ENCODE measurements around the gene THOC1.

Gene THOC1

GRCh38 chr18:286515-287310, 18.9 kb upstream of the THOC1 start:
- DNase-seq (ENCODE audit: low read depth, low spot score), result peak; percentile 22
- no peak overlapping the region for H3K4me3 ChIP-seq (ENCODE audit: low read length)

- no peak for DNase-seq (ENCODE audit: low read depth, low spot score)
- H3K4me3 ChIP-seq (ENCODE audit: low read length), result no peak overlapping the region
Observed at GRCh38 chr18:285817-286216, 18.0 kb upstream of the THOC1 start.

GRCh38 chr18:275486-275885, 7.6 kb upstream of the THOC1 start:
- DNase-seq (ENCODE audit: low read depth, low spot score), result no peak
- H3K4me3 ChIP-seq (ENCODE audit: low read length), result no peak overlapping the region

GRCh38 chr18:274313-274712, 6.5 kb upstream of the THOC1 start:
- no peak overlapping the region for H3K4me3 ChIP-seq (ENCODE audit: low read length)
- no peak for DNase-seq (ENCODE audit: low read depth, low spot score)

- H3K4me3 ChIP-seq (ENCODE audit: low read length), result no peak overlapping the region
- no peak for DNase-seq (ENCODE audit: low read depth, low spot score)
Observed at GRCh38 chr18:273525-273924, 5.7 kb upstream of the THOC1 start.

- no peak for DNase-seq (ENCODE audit: low read depth, low spot score)
- H3K4me3 ChIP-seq (ENCODE audit: low read length), result no peak overlapping the region
Observed at GRCh38 chr18:272650-273049, 4.8 kb upstream of the THOC1 start.

- H3K4me3 ChIP-seq (ENCODE audit: low read length), result no peak overlapping the region
- DNase-seq (ENCODE audit: low read depth, low spot score), result no peak
Observed at GRCh38 chr18:269480-270095, 1.7 kb upstream of the THOC1 start.

- H3K4me3 ChIP-seq (ENCODE audit: low read length), result peak overlapping the region; percentile 93
- peak; percentile 51 for DNase-seq (ENCODE audit: low read depth, low spot score)
Observed at GRCh38 chr18:267380-267687, 513 bp downstream of the THOC1 start.

GRCh38 chr18:261398-262073, 6.3 kb downstream of the THOC1 start:
- no peak for DNase-seq (ENCODE audit: low read depth, low spot score)
- no peak overlapping the region for H3K4me3 ChIP-seq (ENCODE audit: low read length)

- DNase-seq (ENCODE audit: low read depth, low spot score), result no peak
- no peak overlapping the region for H3K4me3 ChIP-seq (ENCODE audit: low read length)
Observed at GRCh38 chr18:260547-260946, 7.3 kb downstream of the THOC1 start.

- H3K4me3 ChIP-seq (ENCODE audit: low read length), result no peak overlapping the region
- DNase-seq (ENCODE audit: low read depth, low spot score), result no peak
Observed at GRCh38 chr18:255171-255570, 12.7 kb downstream of the THOC1 start.

GRCh38 chr18:253121-253520, 14.7 kb downstream of the THOC1 start:
- H3K4me3 ChIP-seq (ENCODE audit: low read length), result no peak overlapping the region
- DNase-seq (ENCODE audit: low read depth, low spot score), result no peak

GRCh38 chr18:251572-251971, 16.3 kb downstream of the THOC1 start:
- H3K4me3 ChIP-seq (ENCODE audit: low read length), result no peak overlapping the region
- no peak for DNase-seq (ENCODE audit: low read depth, low spot score)

GRCh38 chr18:250685-251084, 17.2 kb downstream of the THOC1 start:
- H3K4me3 ChIP-seq (ENCODE audit: low read length), result no peak overlapping the region
- no peak for DNase-seq (ENCODE audit: low read depth, low spot score)

- no peak for DNase-seq (ENCODE audit: low read depth, low spot score)
- no peak overlapping the region for H3K4me3 ChIP-seq (ENCODE audit: low read length)
Observed at GRCh38 chr18:248053-248452, 19.8 kb downstream of the THOC1 start.

GRCh38 chr18:245282-245847, 22.5 kb downstream of the THOC1 start:
- DNase-seq (ENCODE audit: low read depth, low spot score), result no peak
- no peak overlapping the region for H3K4me3 ChIP-seq (ENCODE audit: low read length)

GRCh38 chr18:240175-240574, 27.7 kb downstream of the THOC1 start:
- H3K4me3 ChIP-seq (ENCODE audit: low read length), result no peak overlapping the region
- no peak for DNase-seq (ENCODE audit: low read depth, low spot score)

- no peak overlapping the region for H3K4me3 ChIP-seq (ENCODE audit: low read length)
- no peak for DNase-seq (ENCODE audit: low read depth, low spot score)
Observed at GRCh38 chr18:231563-231962, 36.3 kb downstream of the THOC1 start.

- H3K4me3 ChIP-seq (ENCODE audit: low read length), result no peak overlapping the region
- DNase-seq (ENCODE audit: low read depth, low spot score), result no peak
Observed at GRCh38 chr18:228586-228985, 39.3 kb downstream of the THOC1 start.

- DNase-seq (ENCODE audit: low read depth, low spot score), result no peak
- H3K4me3 ChIP-seq (ENCODE audit: low read length), result no peak overlapping the region
Observed at GRCh38 chr18:227902-228301, 39.9 kb downstream of the THOC1 start.

Measured in Jurkat, Clone E6-1 (cell line).